ENCODE data around the gene CTNND2. TPM values are rescaled to one million over a fixed set of nuclear protein-coding genes. Genes with fewer than 3 reads are reported as not detected.
"Not testable (repeated sequence)": the region's sequence is repeated elsewhere in the genome, so short reads cannot be mapped to it uniquely, and the experiment has no call there.

The CTNND2 gene
- total and polyA plus RNA-seq, 5 donors from 2014 or later = not detected

GRCh38 chr5:11324521-11325289, 579.5 kb downstream of the CTNND2 start:
- Mint-ChIP-seq H3K27ac (no peak overlapping the region), H3K9me3 (peaks cover 0 to 6% (median 0%) of the 10 kb centered on the region in 7 donors), H3K27me3 (no peaks in the 10 kb centered on the region), H3K36me3 (no peaks in the 10 kb centered on the region), H3K4me1 (no peaks in the 10 kb centered on the region), H3K4me3 (no peak overlapping the region)
- Histone ChIP-seq H3K4me3 (ENCODE audit: low read depth, low read length) (no peak overlapping the region), H3K4me1 (ENCODE audit: control insufficient read depth, insufficient read depth, low read length, poor library complexity, severe bottlenecking) (no peaks in the 10 kb centered on the region), H3K27ac (ENCODE audit: insufficient read depth, low read length, poor library complexity, severe bottlenecking) (no peak overlapping the region), H3K9me3 (ENCODE audit: control insufficient read depth in 2 of 2, low read length in 2 of 2) (no peaks in the 10 kb centered on the region), H3K36me3 (ENCODE audit: control insufficient read depth, insufficient read depth, low read length) (no peaks in the 10 kb centered on the region), H3K27me3 (ENCODE audit: control insufficient read depth, insufficient read depth, low read length) (no peaks in the 10 kb centered on the region)
- DNase-seq = no peak
- no peak for ATAC-seq (ENCODE audit: low read depth in 2 of 2)

- H3K9me3 ChIP-seq (ENCODE audit: control insufficient read depth in 2 of 2, low read length in 2 of 2) = no peaks in the 10 kb centered on the region
- no peak overlapping the region for H3K27ac Mint-ChIP-seq
- H3K36me3 ChIP-seq (ENCODE audit: control insufficient read depth, insufficient read depth, low read length) = no peaks in the 10 kb centered on the region
- H3K4me1 Mint-ChIP-seq = no peaks in the 10 kb centered on the region
- H3K4me3 Mint-ChIP-seq = no peak overlapping the region
- no peak for DNase-seq
- no peaks in the 10 kb centered on the region for H3K27me3 Mint-ChIP-seq
- no peak overlapping the region for H3K27ac ChIP-seq (ENCODE audit: insufficient read depth, low read length, poor library complexity, severe bottlenecking)
- no peak for ATAC-seq (ENCODE audit: low read depth in 2 of 2)
- H3K9me3 Mint-ChIP-seq = peaks cover 0 to 6% (median 0%) of the 10 kb centered on the region in 7 donors
- no peak overlapping the region for H3K4me3 ChIP-seq (ENCODE audit: low read depth, low read length)
- no peaks in the 10 kb centered on the region for H3K4me1 ChIP-seq (ENCODE audit: control insufficient read depth, insufficient read depth, low read length, poor library complexity, severe bottlenecking)
- H3K36me3 Mint-ChIP-seq = no peaks in the 10 kb centered on the region
- H3K27me3 ChIP-seq (ENCODE audit: control insufficient read depth, insufficient read depth, low read length) = no peaks in the 10 kb centered on the region
Observed at GRCh38 chr5:11323761-11324160, 580.5 kb downstream of the CTNND2 start.

GRCh38 chr5:11322133-11322532, 582.1 kb downstream of the CTNND2 start:
- H3K4me1 ChIP-seq (ENCODE audit: control insufficient read depth, insufficient read depth, low read length, poor library complexity, severe bottlenecking) = no peaks in the 10 kb centered on the region
- H3K9me3 ChIP-seq (ENCODE audit: control insufficient read depth in 2 of 2, low read length in 2 of 2) = no peaks in the 10 kb centered on the region
- no peak for ATAC-seq (ENCODE audit: low read depth in 2 of 2)
- Mint-ChIP-seq H3K36me3 (no peaks in the 10 kb centered on the region), H3K27ac (no peak overlapping the region), H3K4me3 (no peak overlapping the region), H3K27me3 (no peaks in the 10 kb centered on the region), H3K9me3 (peaks cover 0 to 6% (median 0%) of the 10 kb centered on the region in 7 donors), H3K4me1 (no peaks in the 10 kb centered on the region)
- H3K27ac ChIP-seq (ENCODE audit: insufficient read depth, low read length, poor library complexity, severe bottlenecking) = no peak overlapping the region
- H3K27me3 ChIP-seq (ENCODE audit: control insufficient read depth, insufficient read depth, low read length) = no peaks in the 10 kb centered on the region
- no peak for DNase-seq
- H3K4me3 ChIP-seq (ENCODE audit: low read depth, low read length) = no peak overlapping the region
- no peaks in the 10 kb centered on the region for H3K36me3 ChIP-seq (ENCODE audit: control insufficient read depth, insufficient read depth, low read length)

GRCh38 chr5:11319836-11320580, 584.2 kb downstream of the CTNND2 start:
- H3K4me1 Mint-ChIP-seq = no peaks in the 10 kb centered on the region
- ATAC-seq (ENCODE audit: low read depth in 2 of 2) = no peak
- Histone ChIP-seq H3K9me3 (ENCODE audit: control insufficient read depth in 2 of 2, low read length in 2 of 2) (no peaks in the 10 kb centered on the region), H3K36me3 (ENCODE audit: control insufficient read depth, insufficient read depth, low read length) (no peaks in the 10 kb centered on the region), H3K27ac (ENCODE audit: insufficient read depth, low read length, poor library complexity, severe bottlenecking) (no peak overlapping the region), H3K27me3 (ENCODE audit: control insufficient read depth, insufficient read depth, low read length) (no peaks in the 10 kb centered on the region), H3K4me3 (ENCODE audit: low read depth, low read length) (no peak overlapping the region), H3K4me1 (ENCODE audit: control insufficient read depth, insufficient read depth, low read length, poor library complexity, severe bottlenecking) (no peaks in the 10 kb centered on the region)
- DNase-seq = no peak
- no peak overlapping the region for H3K4me3 Mint-ChIP-seq
- H3K36me3 Mint-ChIP-seq = no peaks in the 10 kb centered on the region
- H3K9me3 Mint-ChIP-seq = peaks cover 0 to 6% (median 0%) of the 10 kb centered on the region in 7 donors
- no peak overlapping the region for H3K27ac Mint-ChIP-seq
- H3K27me3 Mint-ChIP-seq = no peaks in the 10 kb centered on the region

- not testable (repeated sequence) for H3K4me3 ChIP-seq (ENCODE audit: low read depth, low read length); H3K9me3 Mint-ChIP-seq; ATAC-seq (ENCODE audit: low read depth in 2 of 2); DNase-seq; H3K27me3 ChIP-seq (ENCODE audit: control insufficient read depth, insufficient read depth, low read length); H3K4me3 Mint-ChIP-seq; H3K36me3 ChIP-seq (ENCODE audit: control insufficient read depth, insufficient read depth, low read length); H3K4me1 Mint-ChIP-seq; H3K27ac ChIP-seq (ENCODE audit: insufficient read depth, low read length, poor library complexity, severe bottlenecking); H3K27me3 Mint-ChIP-seq; H3K27ac Mint-ChIP-seq; H3K4me1 ChIP-seq (ENCODE audit: control insufficient read depth, insufficient read depth, low read length, poor library complexity, severe bottlenecking); H3K9me3 ChIP-seq (ENCODE audit: control insufficient read depth in 2 of 2, low read length in 2 of 2); H3K36me3 Mint-ChIP-seq
Observed at GRCh38 chr5:11313694-11314093, 590.6 kb downstream of the CTNND2 start.

- no peak for DNase-seq
- H3K4me3 ChIP-seq (ENCODE audit: low read depth, low read length) = no peak overlapping the region
- H3K27me3 ChIP-seq (ENCODE audit: control insufficient read depth, insufficient read depth, low read length) = no peaks in the 10 kb centered on the region
- no peaks in the 10 kb centered on the region for H3K9me3 ChIP-seq (ENCODE audit: control insufficient read depth in 2 of 2, low read length in 2 of 2)
- no peak for ATAC-seq (ENCODE audit: low read depth in 2 of 2)
- no peaks in the 10 kb centered on the region for H3K4me1 ChIP-seq (ENCODE audit: control insufficient read depth, insufficient read depth, low read length, poor library complexity, severe bottlenecking)
- Mint-ChIP-seq H3K4me1 (no peaks in the 10 kb centered on the region), H3K9me3 (peaks cover 0 to 2% (median 0%) of the 10 kb centered on the region in 7 donors), H3K4me3 (no peak overlapping the region), H3K27me3 (no peaks in the 10 kb centered on the region), H3K27ac (no peak overlapping the region), H3K36me3 (no peaks in the 10 kb centered on the region)
- no peaks in the 10 kb centered on the region for H3K36me3 ChIP-seq (ENCODE audit: control insufficient read depth, insufficient read depth, low read length)
- H3K27ac ChIP-seq (ENCODE audit: insufficient read depth, low read length, poor library complexity, severe bottlenecking) = no peak overlapping the region
Observed at GRCh38 chr5:11311731-11312130, 592.5 kb downstream of the CTNND2 start.

- ATAC-seq (ENCODE audit: low read depth in 2 of 2) (no peak), DNase-seq (no peak)
- no peaks in the 10 kb centered on the region for H3K27me3 ChIP-seq (ENCODE audit: control insufficient read depth, insufficient read depth, low read length)
- Mint-ChIP-seq H3K27ac (no peak overlapping the region), H3K4me1 (no peaks in the 10 kb centered on the region), H3K36me3 (no peaks in the 10 kb centered on the region), H3K27me3 (no peaks in the 10 kb centered on the region), H3K4me3 (no peak overlapping the region), H3K9me3 (peaks cover 0 to 2% (median 0%) of the 10 kb centered on the region in 7 donors)
- no peaks in the 10 kb centered on the region for H3K4me1 ChIP-seq (ENCODE audit: control insufficient read depth, insufficient read depth, low read length, poor library complexity, severe bottlenecking)
- H3K36me3 ChIP-seq (ENCODE audit: control insufficient read depth, insufficient read depth, low read length) = no peaks in the 10 kb centered on the region
- no peaks in the 10 kb centered on the region for H3K9me3 ChIP-seq (ENCODE audit: control insufficient read depth in 2 of 2, low read length in 2 of 2)
- no peak overlapping the region for H3K4me3 ChIP-seq (ENCODE audit: low read depth, low read length)
- no peak overlapping the region for H3K27ac ChIP-seq (ENCODE audit: insufficient read depth, low read length, poor library complexity, severe bottlenecking)
Observed at GRCh38 chr5:11311272-11311671, 593.0 kb downstream of the CTNND2 start.
